CD14-positive monocyte (primary cell): ENCODE measurements around the gene SHROOM3. TPM values are rescaled to one million over a fixed set of nuclear protein-coding genes. Genes with fewer than 3 reads are reported as not detected.

Experiments used
- DNase-seq, 3 donors: peaks; one replicate each; pipeline ENCODE4 v3.0.0-alpha.2; 2011 to 2022
- H2AFZ ChIP-seq: 2 replicates; pipeline ENCODE4 v1.6.0; 2012; ENCODE audit warnings: mild to moderate bottlenecking, low read depth, low read length, inconsistent platforms; ENCODE audit not compliant: insufficient read depth, poor library complexity, severe bottlenecking
- H3K27ac ChIP-seq, 2 donors: 1 replicate in 1 of 2; 2 replicates in 1 of 2; pipeline ENCODE4 v1.5.1; 2012 to 2013; ENCODE audit warnings: low read length in 2 of 2, control low read depth in 1 of 2, inconsistent platforms in 1 of 2, low read depth in 1 of 2, mild to moderate bottlenecking in 1 of 2
- H3K27me3 ChIP-seq, 2 donors: one replicate each; pipeline versions ENCODE4 v1.6.0 to v1.6.1; 2011 to 2013; ENCODE audit warnings: low read length in 2 of 2; ENCODE audit not compliant: control insufficient read depth in 2 of 2, insufficient read depth in 2 of 2
- H3K36me3 ChIP-seq, 2 donors: replicated peaks in 1 of 2; 1 replicate in 1 of 2; 2 replicates in 1 of 2; pipeline versions ENCODE4 v1.5.1 to v1.6.1; 2012 to 2013; ENCODE audit warnings: low read length in 2 of 2, control low read depth in 1 of 2, inconsistent platforms in 1 of 2, mild to moderate bottlenecking in 1 of 2; ENCODE audit not compliant: insufficient read depth in 2 of 2, control insufficient read depth in 1 of 2
- H3K4me1 ChIP-seq, 2 donors: 1 replicate in 1 of 2; 2 replicates in 1 of 2; pipeline versions ENCODE4 v1.5.1 to v1.6.1; 2012 to 2013; ENCODE audit warnings: low read length in 2 of 2, control low read depth in 1 of 2, inconsistent platforms in 1 of 2, mild to moderate bottlenecking in 1 of 2, moderate library complexity in 1 of 2; ENCODE audit not compliant: insufficient read depth in 2 of 2, control insufficient read depth in 1 of 2
- H3K4me2 ChIP-seq: replicated peaks from 2 replicates; pipeline ENCODE3; 2012; ENCODE audit warnings: low read length, moderate library complexity, mild to moderate bottlenecking; ENCODE audit not compliant: poor library complexity, severe bottlenecking; ENCODE audit errors: extremely low read depth
- H3K4me3 ChIP-seq, 3 experiments: fragments of 200-600 bp in 1 of 3; sonication (generic) in 1 of 3; replicated peaks in 1 of 3; 1 replicate in 2 of 3; 2 replicates in 1 of 3; pipeline ENCODE4 v1.5.1; 2011 to 2013; ENCODE audit warnings: low read length in 3 of 3, mild to moderate bottlenecking in 3 of 3, control low read depth in 2 of 3, low read depth in 2 of 3, inconsistent platforms in 1 of 3, moderate library complexity in 1 of 3
- H3K79me2 ChIP-seq: 2 replicates; pipeline ENCODE4 v1.6.0; 2012; ENCODE audit warnings: mild to moderate bottlenecking, control low read depth, inconsistent platforms, low read length, moderate library complexity; ENCODE audit not compliant: insufficient read depth
- H3K9ac ChIP-seq: 2 replicates; pipeline ENCODE4 v1.6.0; 2017; ENCODE audit warnings: low read length, mild to moderate bottlenecking; ENCODE audit not compliant: insufficient read depth, poor library complexity, severe bottlenecking
- H3K9me3 ChIP-seq, 2 donors: replicated peaks in 1 of 2; 1 replicate in 1 of 2; 2 replicates in 1 of 2; pipeline versions ENCODE4 v1.5.1 to v1.6.1; 2012 to 2013; ENCODE audit warnings: low read length in 2 of 2, control low read depth in 1 of 2; ENCODE audit not compliant: control insufficient read depth in 1 of 2, insufficient read depth in 1 of 2
- H4K20me1 ChIP-seq: 2 replicates; pipeline ENCODE4 v1.6.0; 2012; ENCODE audit warnings: mild to moderate bottlenecking, low read length, control low read depth, moderate library complexity; ENCODE audit not compliant: insufficient read depth
- H3K27ac Mint-ChIP-seq, 7 donors: one replicate each; pipeline ENCODE4 v1.8.0; 2020; ENCODE audit warnings: mild to moderate bottlenecking in 7 of 7, mixed read lengths in 7 of 7, moderate library complexity in 6 of 7, inconsistent platforms in 2 of 7
- H3K27me3 Mint-ChIP-seq, 3 donors: one replicate each; pipeline ENCODE4 v1.8.0; 2021 to 2022; ENCODE audit warnings: low read depth in 3 of 3, mild to moderate bottlenecking in 3 of 3, mixed read lengths in 3 of 3, moderate library complexity in 3 of 3, inconsistent platforms in 1 of 3
- H3K36me3 Mint-ChIP-seq, 2 donors: one replicate each; pipeline ENCODE4 v1.8.0; 2020; ENCODE audit warnings: mixed read lengths in 2 of 2, inconsistent platforms in 1 of 2, mild to moderate bottlenecking in 1 of 2
- H3K4me1 Mint-ChIP-seq: one replicate; pipeline ENCODE4 v1.8.0; 2020; ENCODE audit warnings: mild to moderate bottlenecking, mixed read lengths
- H3K4me3 Mint-ChIP-seq, 2 donors: one replicate each; pipeline ENCODE4 v1.8.0; 2020; ENCODE audit warnings: mild to moderate bottlenecking in 2 of 2, mixed read lengths in 2 of 2, moderate library complexity in 1 of 2
- H3K9me3 Mint-ChIP-seq, 7 donors: one replicate each; pipeline ENCODE4 v1.8.0; 2020 to 2022; ENCODE audit warnings: mixed read lengths in 7 of 7, mild to moderate bottlenecking in 6 of 7, moderate library complexity in 6 of 7, inconsistent platforms in 2 of 7
- CTCF ChIP-seq: fragments of 200-600 bp; IDR thresholded peaks from one replicate; pipeline ENCODE4 v1.8.0; 2022; ENCODE audit warnings: antibody characterized with exemption, mild to moderate bottlenecking
- WGBS: methylation state at CpG from one replicate; pipeline ENCODE4 v1.1.5; 2013; ENCODE audit warnings: missing lambda C conversion rate; ENCODE audit not compliant: insufficient coverage; 5-methylcytosine and 5-hydroxymethylcytosine counted together
- intact Hi-C, 2 donors: fragments of 100-400 bp; cut with micrococcal nuclease; formaldehyde crosslinking; loops; one replicate each; pipeline versions ENCODE4 v1.15.0 to v1.15.1; 2023
- polyA plus RNA-seq, 3 donors: library from polyadenylated mRNA; depleted of rRNA in 1 of 3; unstranded in 2 of 3; stranded (reverse) in 1 of 3; fragments of 300-500 nt in 2 of 3; fragments of >200 nt in 1 of 3; fragmentation: Illumina TruSeq in 2 of 3; gene quantifications; 1 replicate in 2 of 3; 2 replicates in 1 of 3; pipeline ENCODE4 v1.2.3, GENCODE V29; 2012 to 2021

Gene SHROOM3
- polyA plus RNA-seq, 3 donors: not detected

DNA sequence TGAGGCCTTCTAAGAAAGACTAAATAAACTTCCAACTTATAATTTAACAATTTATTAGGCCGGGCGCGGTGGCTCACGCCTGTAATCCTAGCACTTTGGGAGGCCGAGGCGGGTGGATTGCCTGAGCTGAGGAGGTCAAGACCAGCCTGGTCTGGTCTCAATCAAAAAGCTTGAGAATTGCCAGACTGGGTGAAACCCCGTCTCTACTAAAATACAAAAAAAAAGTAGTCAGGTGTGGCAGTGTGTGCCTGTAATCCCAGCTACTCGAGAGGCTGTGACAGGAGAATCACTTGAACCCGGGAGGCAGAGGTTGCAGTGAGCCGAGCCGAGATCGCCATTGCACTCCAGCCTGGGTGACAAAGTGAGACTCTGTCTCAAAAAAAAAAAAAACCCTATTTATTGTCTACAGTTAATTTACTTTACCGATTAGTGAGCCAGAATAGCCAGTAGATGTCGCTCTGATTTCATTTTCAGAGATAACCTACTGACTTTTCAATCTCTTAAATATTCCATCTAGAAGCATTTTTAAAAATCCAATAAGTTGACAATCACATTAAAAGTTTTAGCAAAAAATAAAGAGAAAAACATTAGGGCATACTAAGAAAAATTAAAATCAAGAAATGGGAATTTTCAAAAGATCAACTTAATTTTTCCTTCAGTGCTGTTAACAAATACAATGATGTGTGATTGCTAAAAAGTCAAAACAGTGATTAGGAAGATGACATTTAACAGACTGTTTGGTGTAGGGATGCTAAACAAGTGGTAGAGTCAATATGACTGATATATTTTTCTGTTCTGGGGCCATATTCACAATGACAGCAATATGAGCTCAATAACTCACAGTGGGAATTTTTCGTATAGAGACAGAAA lies 4.3 kb upstream of the SHROOM3 start:
- no peak overlapping the region for H3K4me2 ChIP-seq

More for the DNA sequence above, 4.3 kb upstream of the SHROOM3 start:
- Histone ChIP-seq H3K9me3 (no peaks in the 10 kb centered on the region), H2AFZ (no peak overlapping the region), H3K79me2 (no peaks in the 10 kb centered on the region), H4K20me1 (no peaks in the 10 kb centered on the region), H3K4me3 (no peak overlapping the region), H3K27ac (no peak overlapping the region), H3K4me1 (no peaks in the 10 kb centered on the region), H3K27me3 (peaks cover 9 to 13% of the 10 kb centered on the region in 2 donors), H3K36me3 (no peaks in the 10 kb centered on the region), H3K9ac (no peak overlapping the region)
- Mint-ChIP-seq H3K36me3 (no peaks in the 10 kb centered on the region), H3K27me3 (peaks cover 6 to 21% (median 13%) of the 10 kb centered on the region in 3 donors), H3K4me1 (peaks cover 8% of the 10 kb centered on the region), H3K27ac (no peak overlapping the region), H3K4me3 (no peak overlapping the region), H3K9me3 (no peaks in the 10 kb centered on the region)
- DNase-seq: peak in 1 of 3 donors; percentile 23
- WGBS: 65% methylated on average over 8 of the region's 15 CpGs
- peak; percentile 70 for TF ChIP-seq CTCF
- intact Hi-C loops: no loop called here
